GM12873 (cell line): ENCODE data around the gene ATXN1.

Experiments
- CTCF ChIP-seq: IDR thresholded peaks from 2 replicates; pipeline ENCODE4 v1.5.1; 2012; ENCODE audit warnings: low read depth, mild to moderate bottlenecking, moderate library complexity, low read length, control low read depth; ENCODE audit not compliant: insufficient read depth; ENCODE audit errors: missing control alignments

The ATXN1 gene

DNA sequence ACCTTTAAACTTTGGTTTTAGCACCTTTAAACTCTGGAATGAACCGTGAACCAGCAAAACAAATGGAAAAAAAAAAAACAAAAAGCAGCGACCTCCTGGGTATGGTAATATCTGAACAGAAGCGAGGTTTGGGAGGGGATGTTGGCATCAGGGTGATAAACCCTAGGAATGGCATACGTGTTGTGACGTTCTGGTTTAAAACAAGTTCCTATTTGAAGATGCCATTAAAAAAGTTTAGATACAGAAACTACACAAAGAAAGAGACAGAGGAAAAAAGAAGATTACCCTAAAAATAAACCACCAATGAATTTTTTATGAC, 60.4 kb downstream of the ATXN1 start:
- TF ChIP-seq CTCF: no peak

DNA sequence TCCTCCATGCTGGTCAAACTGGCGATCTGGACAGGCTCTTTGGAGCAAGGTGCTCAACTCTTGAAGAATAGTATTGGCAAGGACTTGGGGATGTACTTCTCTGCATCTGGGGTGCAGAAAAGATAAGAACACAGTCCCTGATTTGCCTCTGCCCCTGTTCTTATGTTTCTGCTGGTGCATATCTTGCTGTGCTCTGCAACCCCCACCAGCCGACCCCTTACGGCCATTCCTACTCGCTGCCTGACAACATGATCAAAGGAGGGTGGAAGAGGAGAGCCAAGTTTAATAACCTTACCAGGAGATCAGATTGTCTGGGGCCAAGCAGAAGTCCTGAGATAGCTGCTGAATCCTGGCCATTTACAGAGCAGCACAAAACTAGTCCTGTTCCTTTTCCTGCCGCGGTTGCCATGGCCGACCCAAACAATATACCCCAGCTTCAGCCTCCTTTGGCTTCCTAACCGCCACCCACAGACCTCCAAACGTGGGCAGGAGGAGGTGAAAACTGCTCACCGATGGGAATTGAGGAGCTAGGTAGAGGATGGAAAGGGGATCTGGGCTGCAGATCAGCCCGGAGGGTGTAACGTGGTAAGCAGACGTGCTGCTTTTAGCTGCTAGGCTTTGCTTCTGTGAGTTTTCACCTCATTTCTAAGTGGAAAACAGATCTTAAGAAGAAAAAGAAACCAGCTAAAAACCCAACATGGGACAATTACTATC, 60.9 kb downstream of the ATXN1 start:
- TF ChIP-seq CTCF: no peak

- no peak for TF ChIP-seq CTCF
Observed at GRCh38 chr6:16698997-16699868, 62.0 kb downstream of the ATXN1 start.

DNA sequence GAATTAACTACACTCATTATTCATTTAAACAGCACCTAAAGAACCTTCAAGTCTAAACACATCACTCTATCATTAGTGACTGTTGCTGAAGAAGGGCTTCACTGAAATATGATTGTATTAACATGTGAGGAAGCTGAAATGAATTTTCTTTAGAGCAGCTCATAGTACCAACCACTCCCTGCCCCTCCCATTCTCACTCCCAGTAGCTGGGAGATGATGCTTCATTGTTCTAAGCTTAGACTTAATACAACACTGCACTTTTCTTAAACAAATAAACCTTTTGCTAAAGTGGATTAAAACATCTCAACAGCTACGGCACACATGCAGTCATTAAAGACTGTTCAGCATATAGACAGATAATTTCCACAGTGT, 63.1 kb downstream of the ATXN1 start:
- no peak for TF ChIP-seq CTCF

GRCh38 chr6:16697437-16698161, 63.7 kb downstream of the ATXN1 start:
- TF ChIP-seq CTCF: no peak

DNA sequence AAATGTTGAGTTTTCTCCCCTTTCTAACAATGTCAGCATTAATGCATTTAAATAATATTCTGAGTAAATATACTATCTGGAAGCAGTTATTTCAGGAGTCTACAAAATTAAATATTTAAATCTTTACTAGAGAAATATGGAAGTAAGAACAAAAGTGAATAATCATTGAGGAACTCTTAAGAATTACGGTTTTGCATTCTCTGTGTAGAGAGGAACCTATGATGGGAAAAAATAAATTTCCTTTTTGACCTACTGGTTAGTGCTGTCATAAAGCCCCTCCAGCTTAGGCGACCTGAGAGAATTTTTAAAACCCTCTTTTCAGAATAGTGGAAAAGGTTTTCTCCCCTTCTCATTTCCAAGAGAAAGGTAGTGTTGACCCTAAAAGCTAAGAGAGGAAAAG, 64.8 kb downstream of the ATXN1 start:
- TF ChIP-seq CTCF: no peak
